SIG-M5 (cell line): ENCODE measurements around the gene MCC.

Source experiments
- DNase-seq: peaks from one replicate; lab custom pipeline; 2025; lab: John Stamatoyannopoulos, UW

MCC gene

DNA sequence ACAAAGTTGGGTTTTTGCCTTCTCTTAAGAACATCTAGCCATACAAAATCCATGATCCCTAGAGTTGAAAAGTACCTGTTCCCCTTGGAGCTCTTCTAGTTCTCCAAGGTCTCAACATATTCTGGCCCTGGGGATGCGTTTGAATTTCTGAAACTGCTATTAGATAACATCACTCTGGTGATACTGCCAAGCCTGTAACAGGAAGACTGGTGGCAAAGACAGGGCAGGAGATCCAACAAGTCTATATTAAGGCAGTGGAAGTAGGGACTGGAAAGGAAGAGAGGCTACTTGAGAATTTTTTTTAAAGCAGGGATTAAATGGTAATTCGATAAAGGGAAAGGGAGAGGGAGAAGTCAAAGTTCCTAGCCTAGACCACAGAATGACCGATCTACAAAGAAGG is 264.9 kb downstream of the MCC start:
- DNase-seq, result no peak

DNA sequence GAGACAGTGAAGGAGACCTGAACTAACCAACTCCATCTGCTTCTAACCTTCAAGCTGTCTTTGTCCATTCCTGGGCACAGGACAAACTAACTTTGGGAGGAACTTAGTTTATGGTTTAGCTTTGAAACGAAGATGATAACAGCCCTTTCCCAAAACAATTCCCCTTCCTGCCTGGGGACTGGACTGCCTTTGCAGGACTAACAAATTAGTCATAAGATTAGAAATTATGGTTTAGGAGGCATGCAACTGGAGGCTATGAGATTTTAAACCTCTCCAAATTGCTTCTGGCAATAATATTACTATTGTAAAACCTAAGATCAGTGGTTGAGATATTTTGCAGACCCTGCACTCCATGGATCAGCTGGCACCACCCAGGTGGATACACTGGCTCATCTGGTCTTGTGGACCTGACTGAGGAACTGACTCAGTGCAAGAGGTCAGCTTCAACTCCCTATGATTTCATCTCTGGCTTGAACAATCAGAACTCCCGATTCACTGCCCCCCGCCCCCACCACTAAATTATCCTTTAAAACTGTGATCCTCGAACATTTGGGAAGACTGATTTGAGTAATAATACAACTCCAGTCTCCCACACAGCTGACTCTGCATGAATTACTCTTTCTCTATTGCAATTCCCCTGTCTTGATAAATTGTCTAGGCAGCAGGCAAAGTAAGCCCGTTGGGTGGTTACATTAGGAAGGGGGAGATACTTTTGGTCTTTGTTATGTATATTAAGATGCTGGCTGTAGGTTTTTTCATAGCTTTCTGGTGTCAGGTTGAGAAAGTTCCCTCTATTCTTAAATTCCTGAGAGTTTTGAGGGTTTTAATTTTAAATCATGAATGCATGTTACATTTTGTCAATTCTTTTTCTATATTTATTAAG is 266.7 kb downstream of the MCC start:
- DNase-seq, result no peak

DNA sequence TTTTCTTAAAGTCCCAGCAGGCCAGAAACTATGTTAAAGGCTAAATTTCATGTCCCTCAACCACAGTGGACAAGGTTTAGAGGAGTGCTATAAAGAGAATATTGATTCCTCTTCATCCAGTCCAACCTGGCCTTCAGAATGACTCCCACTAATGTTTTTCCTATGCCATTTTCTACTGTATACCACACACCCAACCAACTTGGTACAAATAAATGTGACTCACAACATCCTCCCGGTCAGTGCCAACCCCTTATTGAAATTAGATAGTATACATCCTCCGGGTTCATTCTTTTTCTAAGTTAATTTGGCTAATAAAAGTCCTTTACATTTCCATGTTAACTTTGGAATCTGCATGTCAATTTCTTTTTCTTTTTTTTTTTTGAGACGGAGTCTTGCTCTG is 268.6 kb downstream of the MCC start:
- no peak for DNase-seq

DNA sequence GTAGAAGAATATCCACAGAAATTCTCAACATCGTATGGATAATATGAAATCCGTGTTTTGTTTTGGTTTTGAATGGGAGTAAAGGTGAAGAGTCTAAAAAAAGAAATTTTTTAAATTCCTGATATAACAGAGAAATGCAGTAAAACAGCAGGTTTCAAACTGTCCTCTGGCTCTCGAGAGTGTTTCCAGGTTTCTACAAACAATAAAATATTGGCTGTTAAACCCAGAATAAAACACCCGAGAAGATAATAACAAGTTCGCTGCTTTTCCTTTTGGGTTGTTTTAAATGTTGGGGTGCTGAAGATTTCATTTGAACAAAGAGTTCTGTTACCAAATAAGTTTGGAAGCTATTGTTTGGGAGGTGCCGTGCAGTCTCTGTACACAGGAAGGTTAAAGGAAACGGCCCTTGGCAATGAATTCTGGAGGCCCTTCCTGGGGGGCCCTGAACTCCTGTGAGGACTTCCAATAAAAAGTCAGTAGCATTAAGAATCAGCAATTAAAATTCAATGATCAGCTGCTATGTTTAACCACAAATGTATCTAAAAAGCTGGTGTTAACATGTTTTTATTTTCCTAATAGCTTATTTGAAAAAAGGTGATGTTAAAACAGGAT is 269.2 kb downstream of the MCC start:
- no peak for DNase-seq

DNA sequence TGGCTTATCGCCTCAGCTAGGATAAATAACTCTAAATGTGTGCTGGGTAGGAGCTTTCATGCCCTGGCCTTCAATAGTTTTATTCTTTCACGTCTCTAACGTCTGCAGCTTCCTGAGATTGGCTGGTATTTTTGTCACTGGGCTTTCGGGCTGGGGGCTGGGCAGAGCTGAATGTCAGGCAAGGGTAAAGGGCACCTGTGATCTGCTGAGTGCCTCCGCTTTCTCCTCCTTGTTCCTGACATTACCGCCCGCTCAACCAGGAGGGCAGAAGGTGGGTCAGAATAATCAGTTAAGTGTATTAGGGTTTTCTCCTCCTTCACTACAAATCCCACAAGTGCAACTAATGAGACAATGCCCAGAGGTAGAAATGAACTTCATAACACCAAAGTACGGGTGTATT is 270.1 kb downstream of the MCC start:
- no peak for DNase-seq

DNA sequence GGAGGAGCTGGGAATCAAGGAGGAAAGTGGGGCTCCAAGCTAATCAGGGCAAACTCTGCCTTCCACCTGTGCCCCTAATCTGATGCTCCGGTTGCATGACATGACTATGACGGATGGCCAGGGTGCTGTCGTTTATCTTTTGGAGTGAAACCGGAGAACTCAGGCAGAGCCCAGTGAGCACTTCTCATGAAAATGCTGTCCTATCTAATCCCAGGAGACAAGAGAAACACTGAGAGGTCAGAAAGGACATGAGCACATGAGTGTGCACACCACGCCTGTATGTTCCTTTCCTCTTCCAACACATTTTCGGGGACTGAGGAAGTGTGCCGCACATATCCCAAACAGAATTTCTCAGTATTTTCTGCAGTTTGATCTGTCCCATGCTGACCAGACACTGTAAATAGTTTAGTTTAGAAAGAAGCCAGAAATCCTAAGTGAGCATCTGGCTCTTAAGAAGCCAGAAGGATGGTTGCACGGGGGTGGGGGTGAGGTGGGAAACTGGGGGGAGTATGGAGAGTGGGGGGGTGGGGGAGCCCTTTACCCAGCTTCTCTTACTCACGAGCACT is 270.6 kb downstream of the MCC start:
- DNase-seq, result no peak

DNA sequence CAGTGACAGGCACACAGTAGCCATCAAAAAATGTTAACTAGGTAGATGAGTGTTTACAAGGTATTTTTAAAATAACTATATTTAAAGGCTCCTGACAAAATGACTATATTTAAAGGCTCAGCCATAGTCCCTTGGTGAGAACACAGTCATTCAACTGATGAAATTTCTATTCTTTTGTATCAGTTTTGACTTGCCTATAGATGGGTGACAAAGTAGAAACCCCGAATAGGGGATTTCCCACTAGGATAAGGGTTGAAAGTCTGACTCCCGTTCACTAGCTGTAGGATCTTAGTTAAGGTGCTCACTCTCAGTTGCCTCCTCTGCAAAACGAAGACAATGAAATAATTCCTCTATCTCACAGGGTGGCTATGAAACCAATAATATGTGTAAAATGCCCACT is 271.7 kb downstream of the MCC start:
- DNase-seq, result no peak

DNA sequence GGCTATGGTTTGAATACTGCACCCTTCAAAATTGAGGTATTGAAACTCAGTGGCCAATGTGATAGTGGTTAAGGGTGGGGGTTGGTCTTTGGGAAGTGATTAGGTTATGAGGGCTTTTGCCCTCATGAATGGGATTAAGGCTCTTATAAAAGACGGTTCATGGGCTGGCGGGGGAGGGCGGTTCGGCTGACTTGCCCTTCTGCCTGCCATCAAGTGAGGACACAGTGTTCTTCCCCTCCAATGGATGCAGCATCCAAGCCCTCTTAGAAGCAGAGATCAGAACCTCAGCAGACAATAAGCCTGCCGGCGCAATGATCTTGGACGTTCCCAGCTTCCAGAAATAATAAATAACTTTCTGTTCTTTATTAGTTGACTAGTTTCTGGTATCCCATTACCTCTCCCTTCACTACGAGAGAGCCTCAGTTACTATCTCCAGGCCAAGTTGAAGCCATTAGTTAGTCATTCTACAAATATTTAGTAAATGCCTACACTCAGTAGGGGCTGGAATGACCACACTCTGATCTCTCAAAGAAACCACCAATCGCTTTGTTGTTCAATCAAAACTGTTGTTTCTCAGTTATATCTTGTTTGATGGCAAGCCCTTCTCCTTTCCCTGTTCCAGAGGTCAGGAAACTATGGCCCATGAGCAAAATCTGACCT is 272.7 kb downstream of the MCC start:
- DNase-seq, result no peak

DNA sequence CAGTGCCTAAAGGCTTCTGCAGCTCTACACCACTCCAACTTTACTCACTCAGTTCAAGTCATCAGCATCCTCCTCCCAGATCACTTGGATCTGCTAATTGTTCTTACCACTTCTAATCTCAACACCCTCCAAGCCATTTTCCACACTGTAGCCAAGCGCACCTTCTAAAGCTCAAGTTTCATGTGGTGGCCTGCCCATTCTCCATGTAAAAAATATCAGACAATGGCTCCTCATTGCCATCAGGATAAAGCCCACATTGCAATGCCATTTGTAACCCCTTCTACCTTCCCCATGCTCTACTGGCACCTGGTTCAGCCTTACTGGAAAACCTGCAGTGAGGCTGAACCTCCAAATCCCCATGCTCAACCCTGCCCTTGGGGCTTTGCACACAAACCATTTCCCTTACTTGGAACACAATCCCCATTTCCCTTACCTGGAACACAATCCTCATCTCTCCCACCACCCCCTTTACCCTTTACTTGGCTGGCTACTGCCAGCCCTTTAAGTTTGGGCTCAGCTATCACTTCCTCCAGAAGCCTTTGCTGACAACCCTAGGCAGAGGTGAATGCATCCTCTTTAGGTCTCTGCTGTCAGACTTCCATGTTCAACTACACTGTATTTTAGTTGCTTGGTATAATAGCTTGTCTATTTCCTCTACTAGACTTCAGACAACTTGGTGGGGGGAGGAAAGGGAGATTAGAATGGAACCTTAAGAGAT is 273.5 kb downstream of the MCC start:
- DNase-seq, result no peak

DNA sequence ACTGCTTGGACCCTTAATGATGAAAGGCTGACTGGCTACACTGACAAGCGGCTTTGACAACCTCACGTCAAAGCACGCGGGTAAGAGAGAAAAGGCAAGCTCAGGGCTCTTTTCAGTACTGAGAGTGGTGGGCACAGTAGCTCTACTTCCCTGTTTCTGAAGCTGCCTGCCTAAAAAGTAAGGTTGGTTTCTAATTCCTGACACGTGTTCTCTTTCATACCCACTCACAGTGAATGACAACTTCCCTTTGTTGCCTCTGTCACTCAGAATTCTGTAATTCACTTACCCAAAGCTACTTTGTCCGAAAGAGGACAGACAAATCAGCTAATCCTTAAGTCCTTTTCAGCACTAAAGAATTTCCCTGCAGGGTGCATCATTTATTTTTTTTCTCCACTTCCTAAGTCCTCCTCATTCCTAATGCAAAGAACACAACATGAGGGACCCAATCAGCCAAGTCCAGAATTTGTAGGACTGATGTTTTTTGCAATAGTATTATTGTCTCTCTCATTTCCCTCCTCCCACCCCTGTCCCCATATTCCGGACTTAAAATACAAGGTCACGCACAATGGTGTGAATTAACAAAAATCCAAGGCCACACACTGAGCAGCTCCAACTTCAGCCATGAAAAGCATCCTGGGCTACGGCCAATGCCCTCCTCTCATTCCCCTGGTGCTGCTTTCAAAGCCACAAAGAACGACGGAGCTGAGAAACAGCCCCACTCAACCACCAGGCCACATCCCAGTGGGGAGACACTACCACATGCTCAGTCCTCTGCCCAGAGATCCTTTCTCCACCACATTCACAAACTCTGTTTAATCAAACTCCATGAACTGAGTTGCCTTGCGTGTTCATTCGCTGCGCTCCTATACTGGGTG is 274.5 kb downstream of the MCC start:
- DNase-seq, result no peak

DNA sequence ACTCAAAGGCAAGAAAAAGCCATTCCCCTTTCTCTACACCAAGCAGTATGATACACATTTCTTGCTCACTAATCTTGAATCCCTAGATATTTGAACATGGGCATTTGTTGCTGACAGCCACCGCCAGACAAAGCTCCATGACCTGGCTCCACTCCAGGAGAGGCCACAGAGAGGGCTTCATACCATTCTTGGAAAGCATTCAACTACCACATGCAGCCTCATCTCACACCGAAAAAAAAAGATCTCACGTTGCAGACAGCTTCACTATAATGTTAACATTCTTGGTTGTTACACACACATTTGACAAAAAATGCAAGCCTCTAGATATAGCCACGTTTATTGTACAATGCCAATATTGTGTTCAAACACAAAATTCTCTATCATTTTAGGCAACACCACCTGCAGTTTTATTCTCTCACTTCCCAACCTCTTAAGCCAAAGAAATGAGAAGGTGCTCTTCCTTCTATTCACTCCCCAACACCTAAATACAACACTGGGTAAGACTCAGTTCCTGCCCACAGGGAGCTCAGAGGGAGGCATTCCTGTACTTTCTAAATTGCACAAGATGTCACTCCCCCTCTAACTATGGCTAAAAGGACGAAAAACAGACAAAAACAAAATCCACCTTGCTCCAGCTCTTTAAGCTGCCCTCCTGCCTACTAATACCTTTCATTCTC is 275.9 kb downstream of the MCC start:
- DNase-seq, result no peak

DNA sequence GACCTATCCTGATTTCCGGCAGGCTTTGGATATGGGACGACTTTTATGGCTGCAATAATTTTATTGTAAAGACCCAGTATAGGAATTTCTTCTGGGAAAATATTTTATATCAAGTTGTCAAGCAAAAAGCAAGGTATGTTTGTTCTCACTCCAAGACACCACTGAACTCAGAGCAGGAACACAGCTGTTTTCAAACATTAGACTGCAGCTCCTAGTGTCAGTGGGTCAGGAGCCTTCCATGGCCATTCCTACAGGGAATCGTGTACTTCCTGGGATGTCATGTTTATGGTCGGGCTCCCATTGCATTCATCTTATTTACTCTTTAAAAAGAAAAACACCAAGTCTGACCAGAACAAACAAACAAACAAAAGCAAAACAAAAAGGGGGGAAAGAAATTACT is 278.8 kb downstream of the MCC start:
- no peak for DNase-seq

DNA sequence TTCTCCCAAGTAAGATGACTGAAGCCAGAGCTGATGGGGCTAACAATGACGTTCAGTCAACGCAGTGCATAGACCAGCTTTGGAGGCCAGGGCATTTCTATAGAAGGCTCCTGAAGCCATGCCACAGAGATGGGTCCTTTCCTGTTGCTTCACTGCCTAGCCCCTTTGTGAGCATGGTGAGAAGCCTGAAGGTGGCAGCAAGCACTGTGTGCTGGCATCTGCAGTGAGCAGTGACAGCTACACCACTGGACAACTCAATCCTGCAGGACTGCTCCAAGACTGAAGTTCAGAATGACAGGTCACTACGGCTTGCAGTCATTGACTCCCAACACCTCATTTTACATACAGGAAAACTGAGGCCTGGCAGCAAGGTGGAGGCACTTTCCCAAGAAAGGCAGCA is 282.4 kb downstream of the MCC start:
- no peak for DNase-seq

DNA sequence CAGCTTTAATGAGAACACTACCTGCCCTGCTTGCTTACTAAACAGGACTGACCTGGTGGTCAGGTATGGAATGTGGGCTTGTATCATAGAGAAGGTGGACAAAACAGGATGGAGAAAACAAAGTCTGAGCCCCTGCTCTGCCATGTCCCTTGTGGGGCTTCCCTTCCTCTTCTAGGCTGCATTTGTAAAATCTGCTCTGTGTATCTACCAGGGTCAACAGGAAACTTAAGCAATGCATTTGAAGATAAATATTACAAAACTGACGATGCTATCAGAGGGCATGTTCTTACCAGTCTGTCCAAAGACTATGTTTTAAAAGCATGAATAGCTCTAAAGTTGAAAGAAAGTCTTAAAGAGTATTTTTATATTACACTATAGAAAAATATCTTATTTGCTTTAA is 282.9 kb downstream of the MCC start:
- no peak for DNase-seq

DNA sequence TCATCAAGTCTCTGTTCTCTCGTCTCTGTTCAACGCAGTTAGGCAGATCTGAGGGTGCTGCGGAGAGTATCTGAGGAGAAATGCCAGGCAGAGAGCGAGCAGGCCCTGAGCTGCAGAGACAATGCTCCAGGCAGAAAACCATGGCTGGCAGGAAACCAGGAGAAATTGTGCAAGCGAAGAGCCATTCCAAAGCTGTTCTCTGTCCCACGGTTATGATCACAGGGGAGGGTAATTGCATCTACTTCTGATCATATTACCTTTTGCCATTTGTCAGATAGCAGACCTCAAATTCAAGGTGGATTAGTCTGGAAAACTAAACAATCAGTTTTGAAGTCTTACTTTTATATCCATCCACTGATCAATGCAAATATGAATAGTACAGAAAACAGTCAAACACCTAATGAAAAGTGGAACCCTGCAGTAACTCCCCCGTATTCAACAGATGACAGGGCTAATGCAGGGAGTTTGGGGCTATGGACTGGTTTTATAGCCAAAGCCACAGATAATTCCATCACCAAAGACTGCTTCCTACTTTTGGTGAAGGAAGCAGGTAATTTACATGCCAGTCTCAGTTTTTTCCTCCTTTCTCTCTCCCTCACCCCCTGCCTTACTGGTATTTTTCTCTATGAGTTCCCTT is 283.6 kb downstream of the MCC start:
- DNase-seq, result no peak

DNA sequence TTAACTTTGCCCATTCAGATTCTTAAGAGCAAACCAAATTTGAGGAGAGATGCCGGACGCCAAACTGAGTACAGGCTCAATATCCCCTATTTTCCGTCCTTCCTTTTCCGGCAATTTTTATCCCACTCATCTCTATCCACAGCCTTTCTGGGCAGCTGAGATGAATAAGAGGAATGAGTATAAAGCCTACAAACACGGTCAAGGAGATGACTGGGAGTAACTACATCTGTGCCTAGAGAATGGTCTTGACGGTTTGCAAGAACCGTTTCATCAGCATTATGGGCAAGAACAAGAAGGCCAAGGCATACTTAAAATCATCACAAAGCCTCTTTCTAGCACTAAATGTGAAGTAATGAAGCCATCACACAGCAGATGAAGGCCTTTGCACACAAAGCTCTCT is 284.3 kb downstream of the MCC start:
- no peak for DNase-seq

DNA sequence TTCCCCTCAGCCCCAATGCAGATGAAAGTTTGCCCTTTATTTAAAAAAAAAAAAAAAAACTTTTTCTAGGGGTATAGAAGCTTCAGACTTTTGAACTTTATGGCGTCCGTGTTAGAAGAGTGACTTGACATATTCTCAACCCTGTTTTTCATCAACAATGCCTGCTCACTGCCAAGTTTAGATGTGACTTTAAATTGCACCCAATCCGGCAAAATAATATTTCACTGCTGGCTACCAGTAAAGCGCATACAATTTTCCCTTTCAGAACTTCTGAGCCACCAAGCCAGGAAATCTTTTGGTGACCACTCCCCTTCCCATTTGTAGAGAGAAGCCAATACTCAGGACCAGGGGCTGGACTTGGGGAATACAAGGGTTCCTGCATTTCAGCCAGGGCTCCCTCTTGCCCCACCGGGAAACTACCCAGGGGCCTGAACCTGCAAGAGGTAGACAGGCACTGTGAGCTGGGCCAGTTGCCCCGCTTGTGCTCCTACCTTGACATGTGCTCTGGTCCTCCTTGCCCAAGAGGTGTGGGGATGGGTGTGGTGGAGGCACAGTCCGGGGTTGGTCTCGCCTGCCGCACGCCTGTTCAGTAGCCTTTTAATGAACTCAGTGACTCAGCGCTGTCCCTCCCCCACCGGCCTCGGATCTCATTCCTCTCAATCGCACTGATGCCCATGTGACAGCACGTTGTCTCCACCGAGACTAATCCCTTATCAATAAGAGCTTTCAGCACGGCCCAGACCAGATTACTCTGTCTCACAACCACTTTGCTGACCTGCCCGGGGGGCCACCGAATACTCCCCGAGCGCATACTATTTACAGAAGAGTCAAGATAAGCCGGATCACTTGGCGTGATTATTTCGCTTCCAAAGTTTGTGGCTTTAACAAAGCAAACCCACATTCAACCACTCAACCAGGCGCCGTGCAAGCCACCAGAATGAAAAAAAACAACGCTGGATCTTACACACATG is 285.2 kb downstream of the MCC start:
- no peak for DNase-seq

DNA sequence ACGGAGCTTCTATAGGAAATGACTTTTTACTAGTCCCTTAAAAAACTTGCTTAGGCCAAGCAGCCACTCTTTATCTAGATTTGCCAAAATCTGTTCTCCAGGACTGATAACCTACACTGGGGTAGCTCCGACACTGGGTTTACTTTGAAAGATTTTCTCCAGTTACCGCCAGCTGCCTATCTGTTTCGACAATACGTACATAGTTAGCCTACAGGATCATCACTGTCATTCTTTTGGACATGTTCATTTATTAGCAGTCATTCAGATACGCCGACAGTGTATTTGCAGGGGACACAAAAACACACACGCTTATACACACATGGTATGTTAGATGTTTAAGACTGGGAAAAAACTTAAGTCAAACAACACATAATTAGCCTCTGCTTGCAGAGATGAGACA is 286.0 kb downstream of the MCC start:
- DNase-seq, result no peak

DNA sequence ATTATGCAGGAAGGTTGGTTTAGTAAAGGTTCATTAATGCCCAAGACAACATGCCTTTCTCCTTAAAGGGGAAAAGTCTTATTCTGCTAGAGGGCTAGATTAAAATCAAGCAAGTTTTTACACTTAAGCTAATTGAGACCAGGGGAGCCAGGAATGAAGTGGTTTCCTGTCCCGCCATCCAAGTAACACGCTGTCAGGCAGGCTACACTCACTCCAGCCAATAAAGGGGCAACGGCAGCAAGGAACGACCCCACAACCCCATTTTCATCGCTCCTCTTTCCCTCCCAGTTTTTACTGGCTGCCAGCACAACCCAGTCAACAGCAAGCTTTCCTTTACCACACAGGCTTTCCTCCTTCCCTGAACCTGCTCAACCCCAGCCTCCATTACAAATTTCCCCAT is 286.5 kb downstream of the MCC start:
- no peak for DNase-seq
